Choroid plexus epithelial cell (primary cell): ENCODE results near the gene TMEM132D.
"Not testable (repeated sequence)": the region's sequence is repeated elsewhere in the genome, so short reads cannot be mapped to it uniquely, and the experiment has no call there.

Experiments used
- DNase-seq: peaks from one replicate; pipeline ENCODE4 v3.0.0-alpha.2; 2010; ENCODE audit warnings: low read depth
- H3K4me3 ChIP-seq: 2 replicates; pipeline ENCODE4 v1.5.1; 2011; ENCODE audit warnings: low read depth, mild to moderate bottlenecking, control low read depth, low read length, moderate library complexity
- TF ChIP-seq, protein P1 (sequence below): conservative IDR thresholded peaks from 2 replicates; pipeline ENCODE4 v1.5.1; 2011; ENCODE audit warnings: low read depth, mild to moderate bottlenecking, control low read depth, inconsistent platforms, low read length, moderate library complexity

TMEM132D gene

DNA sequence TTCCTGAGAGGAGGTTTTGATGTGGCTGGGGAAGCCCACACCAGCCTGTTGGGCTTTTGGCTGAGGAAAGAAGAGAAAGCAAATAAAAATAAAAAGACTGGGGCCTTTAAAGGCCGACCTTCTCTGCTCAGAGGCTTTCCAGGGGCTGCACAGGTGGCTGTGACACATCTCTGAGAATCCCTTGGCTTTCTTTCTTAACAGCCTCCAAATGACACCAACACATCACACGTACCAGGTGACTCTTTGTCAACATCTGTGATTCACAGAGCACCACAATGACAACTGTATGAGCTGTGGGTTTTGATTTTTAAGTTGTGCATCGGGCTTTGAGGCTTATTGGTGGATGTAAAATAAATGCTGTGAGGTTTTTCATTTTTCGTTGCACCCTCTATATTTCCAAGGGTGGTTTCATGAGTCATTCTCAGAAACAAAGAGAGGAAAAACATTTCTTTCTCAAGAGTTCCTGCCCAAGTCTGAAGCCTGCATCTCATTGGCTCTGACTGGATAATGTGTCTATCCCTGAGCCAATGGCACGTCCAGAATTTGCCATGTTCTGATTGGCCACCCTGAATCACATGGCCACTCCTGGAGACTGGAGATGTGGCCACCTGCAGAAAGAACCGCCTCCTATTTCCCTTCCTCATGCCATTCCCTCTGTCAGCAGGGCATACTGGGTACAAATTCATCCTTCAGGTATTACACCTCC, 701.6 kb downstream of the TMEM132D start:
- no peak overlapping the region for H3K4me3 ChIP-seq
- TF ChIP-seq, protein P1, sequence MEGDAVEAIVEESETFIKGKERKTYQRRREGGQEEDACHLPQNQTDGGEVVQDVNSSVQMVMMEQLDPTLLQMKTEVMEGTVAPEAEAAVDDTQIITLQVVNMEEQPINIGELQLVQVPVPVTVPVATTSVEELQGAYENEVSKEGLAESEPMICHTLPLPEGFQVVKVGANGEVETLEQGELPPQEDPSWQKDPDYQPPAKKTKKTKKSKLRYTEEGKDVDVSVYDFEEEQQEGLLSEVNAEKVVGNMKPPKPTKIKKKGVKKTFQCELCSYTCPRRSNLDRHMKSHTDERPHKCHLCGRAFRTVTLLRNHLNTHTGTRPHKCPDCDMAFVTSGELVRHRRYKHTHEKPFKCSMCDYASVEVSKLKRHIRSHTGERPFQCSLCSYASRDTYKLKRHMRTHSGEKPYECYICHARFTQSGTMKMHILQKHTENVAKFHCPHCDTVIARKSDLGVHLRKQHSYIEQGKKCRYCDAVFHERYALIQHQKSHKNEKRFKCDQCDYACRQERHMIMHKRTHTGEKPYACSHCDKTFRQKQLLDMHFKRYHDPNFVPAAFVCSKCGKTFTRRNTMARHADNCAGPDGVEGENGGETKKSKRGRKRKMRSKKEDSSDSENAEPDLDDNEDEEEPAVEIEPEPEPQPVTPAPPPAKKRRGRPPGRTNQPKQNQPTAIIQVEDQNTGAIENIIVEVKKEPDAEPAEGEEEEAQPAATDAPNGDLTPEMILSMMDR: no peak
- no peak for DNase-seq

GRCh38 chr12:129201029-129201428, 702.8 kb downstream of the TMEM132D start:
- H3K4me3 ChIP-seq: no peak overlapping the region
- no peak for DNase-seq
- TF ChIP-seq, protein P1: no peak

DNA sequence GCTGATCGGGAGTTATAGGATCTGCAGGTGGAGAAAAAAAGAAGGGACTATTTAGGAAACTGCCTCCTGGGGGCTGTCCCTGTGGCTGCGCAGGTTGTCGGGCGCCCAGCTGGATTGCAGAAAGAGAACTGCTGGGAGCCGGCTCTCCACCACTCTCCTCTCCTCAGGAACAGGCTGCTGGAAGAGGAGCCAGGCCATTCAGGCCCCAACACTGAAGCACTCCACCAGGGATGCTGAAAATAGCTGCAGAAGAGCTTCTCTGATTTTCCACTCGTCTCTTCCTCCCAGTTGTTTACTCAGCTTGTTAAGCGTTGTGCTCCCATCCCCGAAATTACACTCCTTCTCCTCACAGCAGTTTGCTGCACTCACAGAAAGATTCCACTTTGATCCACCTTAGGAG, 703.2 kb downstream of the TMEM132D start:
- TF ChIP-seq, protein P1: no peak
- DNase-seq: no peak
- H3K4me3 ChIP-seq: no peak overlapping the region

GRCh38 chr12:129196927-129197326, 706.9 kb downstream of the TMEM132D start:
- DNase-seq: no peak
- TF ChIP-seq, protein P1: no peak
- no peak overlapping the region for H3K4me3 ChIP-seq

GRCh38 chr12:129195081-129195480, 708.7 kb downstream of the TMEM132D start:
- H3K4me3 ChIP-seq: no peak overlapping the region
- DNase-seq: no peak
- TF ChIP-seq, protein P1: no peak

- peak; percentile 34 for DNase-seq
- TF ChIP-seq, protein P1: peak; percentile 81
- H3K4me3 ChIP-seq: no peak overlapping the region
Observed at GRCh38 chr12:129193263-129193871, 710.5 kb downstream of the TMEM132D start.

DNA sequence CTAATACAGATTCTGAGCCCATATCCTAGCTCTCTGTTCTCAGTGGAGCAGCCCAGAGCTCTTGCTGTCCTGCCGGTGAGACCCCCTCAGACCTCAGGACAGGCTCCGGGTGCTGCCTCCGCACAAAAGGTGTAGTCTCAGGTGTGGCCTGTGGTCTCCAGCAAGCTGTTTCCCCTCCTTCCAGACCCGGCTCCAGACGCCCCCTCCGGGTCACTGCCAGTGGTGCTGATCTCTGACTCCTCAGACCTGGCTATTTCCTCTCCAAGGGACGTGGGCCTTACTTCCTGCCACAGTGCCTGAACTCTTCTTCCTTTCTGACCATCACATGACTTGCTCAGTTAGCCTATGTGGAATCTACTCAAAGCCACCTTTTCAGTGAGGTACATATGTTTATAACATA, 713.0 kb downstream of the TMEM132D start:
- TF ChIP-seq, protein P1: no peak
- no peak overlapping the region for H3K4me3 ChIP-seq
- DNase-seq: no peak

DNA sequence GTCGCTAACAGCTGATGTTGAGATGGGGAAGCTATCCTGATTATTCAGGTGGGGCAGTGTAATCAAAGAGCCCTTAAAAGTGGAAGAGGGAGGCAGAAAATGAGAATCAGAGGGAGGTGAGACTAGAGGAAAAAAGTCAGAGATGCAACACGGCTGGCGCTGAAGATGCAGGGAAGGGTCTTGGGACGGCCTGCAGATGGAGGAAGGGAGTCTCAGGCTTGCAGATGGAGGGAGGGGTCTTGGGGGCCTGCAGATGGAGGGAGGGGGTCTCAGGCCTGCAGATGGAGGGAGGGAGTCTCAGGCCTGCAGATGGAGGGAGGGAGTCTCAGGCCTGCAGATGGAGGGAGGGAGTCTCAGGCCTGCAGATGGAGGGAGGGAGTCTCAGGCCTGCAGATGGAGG, 713.9 kb downstream of the TMEM132D start:
- not testable (repeated sequence) for DNase-seq

More for the DNA sequence above, 713.9 kb downstream of the TMEM132D start:
- H3K4me3 ChIP-seq: not testable (repeated sequence)
